SK-N-SH (cell line): Measurements from ENCODE around the gene NTM. TPM values are rescaled to one million over a fixed set of nuclear protein-coding genes. Genes with fewer than 3 reads are reported as not detected.

ENCODE experiments used
- CTCF ChIA-PET: fragments of 300-600, 350-600 bp; formaldehyde crosslinking; extraction: SDS; loops from one replicate; lab custom pipeline; 2021; lab: Yijun Ruan, JAX
- POLR2A ChIA-PET: fragments of 350-600 bp; sonication (Branson Sonifier 250); formaldehyde crosslinking; extraction: SDS; loops from one replicate; lab custom pipeline; 2020; ENCODE audit warnings: antibody characterized with exemption, inconsistent platforms; lab: Yijun Ruan, JAX
- DNase-seq: peaks from one replicate; pipeline ENCODE4 v3.0.0; 2012
- H2AFZ ChIP-seq: fragments of 200-600 bp; sonication (generic); 2 replicates; pipeline ENCODE4 v1.8.1; 2016; ENCODE audit warnings: antibody characterized with exemption, mild to moderate bottlenecking, low read depth
- H3F3A ChIP-seq: fragments of 200-600 bp; sonication (generic); replicated peaks from 2 replicates; pipeline ENCODE3; 2016; ENCODE audit warnings: antibody characterized with exemption, mild to moderate bottlenecking; ENCODE audit not compliant: insufficient read depth
- H3K27ac ChIP-seq, 2 experiments: fragments of 200-500 bp in 1 of 2; fragments of 200-600 bp in 1 of 2; sonication (Bioruptor generic) in 1 of 2; sonication (generic), shearing (Covaris generic) in 1 of 2; 2 replicates each; pipeline versions ENCODE4 v1.5.1 to v1.6.1; 2014 to 2016; ENCODE audit warnings: low read depth in 2 of 2, inconsistent platforms in 1 of 2, low read length in 1 of 2, mild to moderate bottlenecking in 1 of 2, mixed read lengths in 1 of 2
- H3K27me3 ChIP-seq: fragments of 200-600 bp; sonication (generic), shearing (Covaris generic); 2 replicates; pipeline ENCODE4 v1.6.1; 2016; ENCODE audit warnings: mixed run types; ENCODE audit not compliant: insufficient read depth
- H3K36me3 ChIP-seq, 2 experiments: fragments of 200-500 bp in 1 of 2; fragments of 200-600 bp in 1 of 2; sonication (Bioruptor generic) in 1 of 2; sonication (generic) in 1 of 2; replicated peaks in 1 of 2; 2 replicates each; pipeline versions ENCODE3 to v1.5.1; 2014 to 2016; ENCODE audit warnings: low read length in 1 of 2, mild to moderate bottlenecking in 1 of 2; ENCODE audit not compliant: insufficient read depth in 2 of 2, control insufficient read depth in 1 of 2
- H3K4me1 ChIP-seq, 2 experiments: fragments of 200-500 bp in 1 of 2; fragments of 200-600 bp in 1 of 2; sonication (Bioruptor generic) in 1 of 2; sonication (generic), shearing (Covaris generic) in 1 of 2; 2 replicates each; pipeline versions ENCODE4 v1.5.1 to v1.6.1; 2014 to 2016; ENCODE audit warnings: low read depth in 1 of 2, low read length in 1 of 2, mixed run types in 1 of 2; ENCODE audit not compliant: insufficient read depth in 2 of 2, control insufficient read depth in 1 of 2
- H3K4me2 ChIP-seq: fragments of 200-600 bp; sonication (generic), shearing (Covaris generic); 2 replicates; pipeline ENCODE4 v1.6.1; 2017; ENCODE audit warnings: mixed run types
- H3K4me3 ChIP-seq, 2 experiments: fragments of 200-500 bp in 1 of 2; fragments of 200-600 bp in 1 of 2; sonication (Bioruptor generic) in 1 of 2; sonication (generic), shearing (Covaris generic) in 1 of 2; 2 replicates each; pipeline versions ENCODE4 v1.5.1 to v1.8.1; 2014 to 2016; ENCODE audit warnings: low read depth in 2 of 2, inconsistent platforms in 1 of 2, low read length in 1 of 2, mild to moderate bottlenecking in 1 of 2, mixed read lengths in 1 of 2, moderate library complexity in 1 of 2
- H3K79me2 ChIP-seq: fragments of 200-600 bp; sonication (generic); 2 replicates; pipeline ENCODE4 v1.8.1; 2017; ENCODE audit warnings: mild to moderate bottlenecking; ENCODE audit not compliant: insufficient read depth
- H3K9ac ChIP-seq: fragments of 200-600 bp; sonication (generic); 2 replicates; pipeline ENCODE4 v1.6.1; 2017; ENCODE audit warnings: mixed run types
- H3K9me2 ChIP-seq: fragments of 200-600 bp; sonication (generic); 2 replicates; pipeline ENCODE4 v1.6.1; 2017; ENCODE audit warnings: mixed run types
- H3K9me3 ChIP-seq: fragments of 200-600 bp; sonication (generic); 2 replicates; pipeline ENCODE4 v1.6.1; 2017; ENCODE audit warnings: mixed run types, mild to moderate bottlenecking, moderate library complexity
- H4K20me1 ChIP-seq: fragments of 200-600 bp; sonication (generic); 2 replicates; pipeline ENCODE4 v1.6.1; 2017; ENCODE audit warnings: mild to moderate bottlenecking, mixed run types; ENCODE audit not compliant: insufficient read depth
- CHD2 ChIP-seq: fragments of 150-350 bp; IDR thresholded peaks from 2 replicates; pipeline ENCODE4 v1.6.1; 2018; ENCODE audit warnings: low read length; ENCODE audit not compliant: partially characterized antibody
- ELF1 ChIP-seq: IDR thresholded peaks from 2 replicates; pipeline ENCODE4 v1.4.0; 2012
- EP300 ChIP-seq, 2 experiments: IDR thresholded peaks; 2 replicates each; pipeline versions ENCODE4 v1.4.0 to v1.6.1; 2012; ENCODE audit warnings: borderline replicate concordance in 1 of 2, low read depth in 1 of 2, low read length in 1 of 2
- FOSL2 ChIP-seq: IDR thresholded peaks from 2 replicates; pipeline ENCODE4 v1.4.0; 2012; ENCODE audit warnings: low read depth, mild to moderate bottlenecking, moderate library complexity, borderline replicate concordance
- GABPA ChIP-seq: IDR thresholded peaks from 2 replicates; pipeline ENCODE4 v1.4.0; 2012; ENCODE audit warnings: low read depth, mild to moderate bottlenecking
- GATA2 ChIP-seq: sonication (generic); formaldehyde crosslinking; IDR thresholded peaks from 2 replicates; pipeline ENCODE4 v1.5.0; 2020; ENCODE audit warnings: mild to moderate bottlenecking, missing genetic modification reagents
- JUND ChIP-seq: IDR thresholded peaks from 2 replicates; pipeline ENCODE4 v1.4.0; 2012
- MEF2A ChIP-seq: IDR thresholded peaks from 2 replicates; pipeline ENCODE4 v1.4.0; 2012; ENCODE audit warnings: low read depth, borderline replicate concordance
- NFIC ChIP-seq: IDR thresholded peaks from 2 replicates; pipeline ENCODE4 v1.4.0; 2012; ENCODE audit warnings: borderline replicate concordance
- RCOR1 ChIP-seq: fragments of 150-350 bp; IDR thresholded peaks from 2 replicates; pipeline ENCODE4 v1.6.1; 2017; ENCODE audit warnings: antibody characterized with exemption, low read length
- RFX5 ChIP-seq: IDR thresholded peaks from 2 replicates; pipeline ENCODE4 v1.6.1; 2012; ENCODE audit warnings: mild to moderate bottlenecking, improper control_type of control experiment, low read length
- SMC3 ChIP-seq: IDR thresholded peaks from 2 replicates; pipeline ENCODE4 v1.6.1; 2012; ENCODE audit warnings: low read depth, low read length, improper control_type of control experiment
- TAF1 ChIP-seq: IDR thresholded peaks from 2 replicates; pipeline ENCODE4 v1.6.1; 2012; ENCODE audit warnings: low read depth, mild to moderate bottlenecking, low read length, moderate library complexity, borderline replicate concordance
- YY1 ChIP-seq: IDR thresholded peaks from 2 replicates; pipeline ENCODE4 v1.4.0; 2012; ENCODE audit warnings: low read depth, mild to moderate bottlenecking
- WGBS: methylation state at CpG from one replicate; pipeline ENCODE4 v1.1.6; 2017; ENCODE audit warnings: low lambda C conversion rate; 5-methylcytosine and 5-hydroxymethylcytosine counted together
- polyA plus RNA-seq, 3 experiments: library from polyadenylated mRNA; depleted of rRNA; stranded (reverse); fragments of >200 nt; gene quantifications; 2 replicates each; pipeline ENCODE4 v1.2.3, GENCODE V29; 2012
- TF ChIP-seq, protein P1 (sequence below): IDR thresholded peaks from 2 replicates; pipeline ENCODE4 v1.4.0; 2012; ENCODE audit warnings: low read depth, borderline replicate concordance
- TF ChIP-seq, protein P2 (sequence below): fragments of 150-350 bp; IDR thresholded peaks from 2 replicates; pipeline ENCODE4 v1.6.1; 2017; ENCODE audit warnings: antibody characterized with exemption, low read length, low read depth, borderline replicate concordance

The NTM gene
- polyA plus RNA-seq, 1 of the 3 experiments (the other 2 are of a cell fraction), result 20.0 TPM

DNA sequence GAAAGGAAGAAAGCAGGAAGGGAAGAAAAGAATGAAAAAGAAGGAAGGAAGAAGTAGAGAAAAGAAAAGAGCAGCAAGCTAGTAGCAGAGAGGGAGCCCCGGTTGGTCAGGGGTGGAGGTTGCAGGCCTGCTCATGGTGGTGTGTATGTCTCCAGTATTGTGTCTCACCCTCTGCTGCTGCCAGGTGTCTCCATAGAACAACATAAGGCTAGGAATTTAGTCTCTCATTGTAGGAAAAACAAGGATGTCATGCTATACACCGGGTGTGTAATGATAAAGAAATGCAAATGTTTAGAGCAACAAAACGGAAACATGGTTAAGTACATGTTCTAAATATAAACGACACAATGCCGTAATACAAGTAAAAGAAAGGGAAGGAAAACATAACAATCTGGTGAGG, 342.5 kb downstream of the NTM start:
- H3K4me1 ChIP-seq, result no peaks in the 10 kb centered on the region; a peak in 1 of 4 replicates
- no peak overlapping the region for H2AFZ ChIP-seq
- ChIA-PET CTCF (interaction anchor here (9.7 kb wide), 1 partner anchor 18 kb away, joined by 49 read pairs; no protein-coding TSS in a partner anchor), POLR2A (no interaction called here)
- DNase-seq, result no peak
- no peak overlapping the region for H3K4me3 ChIP-seq
- no peak overlapping the region for H3K4me2 ChIP-seq
- 58% methylated on average over 5 of the region's 5 CpGs for WGBS
- no peaks in the 10 kb centered on the region for H3K36me3 ChIP-seq
- H3K79me2 ChIP-seq, result no peaks in the 10 kb centered on the region
- no peaks in the 10 kb centered on the region for H3K9me2 ChIP-seq
- H3K27ac ChIP-seq, result no peak overlapping the region
- H3K9me3 ChIP-seq, result no peaks in the 10 kb centered on the region
- TF ChIP-seq SMC3 (no peak), TAF1 (no peak), EP300 (IDR thresholded peaks at IDR 0.05; ENCODE audit: borderline replicate concordance in 1 of 2, low read depth in 1 of 2, low read length in 1 of 2) (no peak), ELF1 (no peak), GATA2 (CRISPR knock-in tag) (no peak), RFX5 (no peak), GABPA (no peak), RCOR1 (no peak), FOSL2 (no peak)
- TF ChIP-seq, protein P1, sequence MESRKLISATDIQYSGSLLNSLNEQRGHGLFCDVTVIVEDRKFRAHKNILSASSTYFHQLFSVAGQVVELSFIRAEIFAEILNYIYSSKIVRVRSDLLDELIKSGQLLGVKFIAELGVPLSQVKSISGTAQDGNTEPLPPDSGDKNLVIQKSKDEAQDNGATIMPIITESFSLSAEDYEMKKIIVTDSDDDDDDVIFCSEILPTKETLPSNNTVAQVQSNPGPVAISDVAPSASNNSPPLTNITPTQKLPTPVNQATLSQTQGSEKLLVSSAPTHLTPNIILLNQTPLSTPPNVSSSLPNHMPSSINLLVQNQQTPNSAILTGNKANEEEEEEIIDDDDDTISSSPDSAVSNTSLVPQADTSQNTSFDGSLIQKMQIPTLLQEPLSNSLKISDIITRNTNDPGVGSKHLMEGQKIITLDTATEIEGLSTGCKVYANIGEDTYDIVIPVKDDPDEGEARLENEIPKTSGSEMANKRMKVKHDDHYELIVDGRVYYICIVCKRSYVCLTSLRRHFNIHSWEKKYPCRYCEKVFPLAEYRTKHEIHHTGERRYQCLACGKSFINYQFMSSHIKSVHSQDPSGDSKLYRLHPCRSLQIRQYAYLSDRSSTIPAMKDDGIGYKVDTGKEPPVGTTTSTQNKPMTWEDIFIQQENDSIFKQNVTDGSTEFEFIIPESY, result no peak
- TF ChIP-seq, all 33 proteins: peak for 0
- Histone ChIP-seq H3K9ac (no peak overlapping the region), H4K20me1 (no peaks in the 10 kb centered on the region), H3K27me3 (no peaks in the 10 kb centered on the region; the same call in 1 of the 2 replicates), H3F3A (no peaks in the 10 kb centered on the region)

DNA sequence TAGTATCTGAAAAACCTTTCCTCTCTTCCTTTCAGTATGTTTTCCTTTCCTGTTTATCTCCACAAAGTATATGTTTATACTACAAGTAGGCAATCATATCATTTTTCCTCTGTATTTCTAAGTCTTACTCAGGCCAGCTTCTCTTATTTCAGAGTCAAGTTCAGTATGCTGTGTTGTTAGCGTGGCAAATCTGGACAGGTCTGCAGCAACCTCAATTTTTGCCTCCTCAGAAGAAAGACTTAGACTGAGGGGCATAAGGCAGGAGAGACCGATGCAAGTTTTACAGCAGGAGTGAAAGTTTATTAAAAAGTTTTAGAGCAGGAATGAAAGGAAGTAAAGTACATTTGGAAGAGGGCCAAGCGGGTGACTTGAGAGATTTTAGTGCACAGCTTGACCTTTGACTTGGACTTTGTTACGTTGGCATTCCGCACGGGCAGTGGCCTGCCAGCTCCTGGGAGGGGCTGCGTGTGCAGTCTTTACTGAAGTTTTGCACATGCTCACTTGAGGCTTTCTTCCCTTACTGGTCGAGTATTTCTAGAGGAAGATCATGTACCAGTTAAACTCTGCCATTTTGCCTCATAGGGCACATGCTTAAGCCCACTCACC, 343.2 kb downstream of the NTM start:
- Histone ChIP-seq H3K79me2 (no peaks in the 10 kb centered on the region), H2AFZ (no peak overlapping the region), H3K4me1 (no peaks in the 10 kb centered on the region; a peak in 1 of 4 replicates), H3K9me3 (no peaks in the 10 kb centered on the region), H3K27ac (no peak overlapping the region), H3K9ac (no peak overlapping the region), H3F3A (no peaks in the 10 kb centered on the region), H3K9me2 (no peaks in the 10 kb centered on the region), H3K4me3 (no peak overlapping the region), H3K4me2 (no peak overlapping the region), H3K27me3 (peaks cover 6% of the 10 kb centered on the region; the same call in 1 of the 2 replicates), H4K20me1 (no peaks in the 10 kb centered on the region), H3K36me3 (no peaks in the 10 kb centered on the region)
- WGBS, result 62% methylated on average over 8 of the region's 8 CpGs
- CTCF ChIA-PET, result interaction anchor here (9.7 kb wide), 1 partner anchor 19 kb away, joined by 49 read pairs; no protein-coding TSS in a partner anchor
- POLR2A ChIA-PET, result no interaction called here
- DNase-seq, result no peak
- TF ChIP-seq CHD2, result no peak
- TF ChIP-seq, protein P2, sequence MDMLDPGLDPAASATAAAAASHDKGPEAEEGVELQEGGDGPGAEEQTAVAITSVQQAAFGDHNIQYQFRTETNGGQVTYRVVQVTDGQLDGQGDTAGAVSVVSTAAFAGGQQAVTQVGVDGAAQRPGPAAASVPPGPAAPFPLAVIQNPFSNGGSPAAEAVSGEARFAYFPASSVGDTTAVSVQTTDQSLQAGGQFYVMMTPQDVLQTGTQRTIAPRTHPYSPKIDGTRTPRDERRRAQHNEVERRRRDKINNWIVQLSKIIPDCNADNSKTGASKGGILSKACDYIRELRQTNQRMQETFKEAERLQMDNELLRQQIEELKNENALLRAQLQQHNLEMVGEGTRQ, result no peak
- TF ChIP-seq, protein P1, result no peak
- no peak for TF ChIP-seq JUND
- no peak for TF ChIP-seq NFIC
- TF ChIP-seq EP300 (IDR thresholded peaks at IDR 0.05; ENCODE audit: borderline replicate concordance in 1 of 2, low read depth in 1 of 2, low read length in 1 of 2), result no peak
- TF ChIP-seq GATA2 (CRISPR knock-in tag), result no peak
- TF ChIP-seq YY1, result no peak
- no peak for TF ChIP-seq MEF2A
